Liver (tissue), 9 donors: ENCODE data around the gene XXYLT1. TPM values are rescaled to one million over a fixed set of nuclear protein-coding genes. Genes with fewer than 3 reads are reported as not detected.

ENCODE experiments used
- DNase-seq: peaks from one replicate; pipeline ENCODE4 v3.0.0-alpha.2; 2017; ENCODE audit warnings: low spot score
- H3K27ac ChIP-seq, 2 donors: one replicate each; pipeline ENCODE4 v1.7.0; 2013; ENCODE audit warnings: inconsistent platforms in 2 of 2, low read length in 2 of 2, control low read depth in 1 of 2, low read depth in 1 of 2, mild to moderate bottlenecking in 1 of 2
- H3K27me3 ChIP-seq, 4 donors: one replicate each; pipeline versions ENCODE4 v1.6.1 to v1.7.0; 2013; ENCODE audit warnings: low read length in 3 of 4, inconsistent platforms in 1 of 4, mild to moderate bottlenecking in 1 of 4, moderate library complexity in 1 of 4; ENCODE audit not compliant: control insufficient read depth in 4 of 4, insufficient read depth in 4 of 4
- H3K36me3 ChIP-seq, 4 donors: one replicate each; pipeline versions ENCODE4 v1.6.1 to v1.7.0; 2013; ENCODE audit warnings: low read length in 3 of 4, mild to moderate bottlenecking in 3 of 4, low read depth in 1 of 4, moderate library complexity in 1 of 4; ENCODE audit not compliant: control insufficient read depth in 4 of 4, insufficient read depth in 3 of 4
- H3K4me1 ChIP-seq, 4 donors: one replicate each; pipeline versions ENCODE4 v1.6.1 to v1.7.0; 2013; ENCODE audit warnings: low read length in 3 of 4, mild to moderate bottlenecking in 3 of 4, moderate library complexity in 1 of 4; ENCODE audit not compliant: control insufficient read depth in 4 of 4, insufficient read depth in 4 of 4
- H3K4me3 ChIP-seq, 3 donors: one replicate each; pipeline versions ENCODE4 v1.6.1 to v1.7.0; 2013; ENCODE audit warnings: low read length in 3 of 3, control low read depth in 1 of 3, low read depth in 1 of 3, mild to moderate bottlenecking in 1 of 3
- H3K9ac ChIP-seq, 2 donors: one replicate each; pipeline ENCODE4 v1.7.0; 2013; ENCODE audit warnings: low read length in 2 of 2, mild to moderate bottlenecking in 2 of 2, moderate library complexity in 2 of 2, control low read depth in 1 of 2, low read depth in 1 of 2
- H3K9me3 ChIP-seq, 4 donors: one replicate each; pipeline versions ENCODE4 v1.6.1 to v1.7.0; 2013; ENCODE audit warnings: low read length in 3 of 4; ENCODE audit not compliant: control insufficient read depth in 4 of 4
- ATF3 ChIP-seq: IDR thresholded peaks from 2 replicates; pipeline ENCODE4 v1.6.1; 2016; ENCODE audit warnings: antibody characterized with exemption
- CTCF ChIP-seq: fragments of 150-350 bp; IDR thresholded peaks from 2 replicates; pipeline ENCODE4 v1.5.1; 2017; ENCODE audit warnings: improper control_type of control experiment, low read depth, low read length; ENCODE audit not compliant: missing input control
- EGR1 ChIP-seq, 2 donors: IDR thresholded peaks; 2 replicates each; pipeline ENCODE4 v1.6.1; 2016 to 2018; ENCODE audit warnings: antibody characterized with exemption in 2 of 2, low read depth in 2 of 2
- FOXA1 ChIP-seq: IDR thresholded peaks from 2 replicates; pipeline ENCODE4 v1.6.1; 2016; ENCODE audit warnings: antibody characterized with exemption
- FOXA2 ChIP-seq: IDR thresholded peaks from 2 replicates; pipeline ENCODE4 v1.6.1; 2016; ENCODE audit warnings: antibody characterized with exemption
- GABPA ChIP-seq, 2 donors: IDR thresholded peaks in 1 of 2; conservative IDR thresholded peaks in 1 of 2; 2 replicates each; pipeline ENCODE4 v1.6.1; 2016; ENCODE audit warnings: antibody characterized with exemption in 2 of 2, mild to moderate bottlenecking in 1 of 2, moderate library complexity in 1 of 2
- HNF4A ChIP-seq, 2 donors: conservative IDR thresholded peaks; 2 replicates each; pipeline ENCODE4 v1.6.1; 2016; ENCODE audit warnings: antibody characterized with exemption in 2 of 2, mild to moderate bottlenecking in 2 of 2
- HNF4G ChIP-seq: IDR thresholded peaks from 2 replicates; pipeline ENCODE4 v1.6.1; 2016; ENCODE audit warnings: antibody characterized with exemption
- JUND ChIP-seq, 2 donors: IDR thresholded peaks; 2 replicates each; pipeline ENCODE4 v1.6.1; 2016; ENCODE audit warnings: antibody characterized with exemption in 2 of 2
- MAX ChIP-seq: IDR thresholded peaks from 2 replicates; pipeline ENCODE4 v1.6.1; 2016; ENCODE audit warnings: antibody characterized with exemption
- NR2F2 ChIP-seq: IDR thresholded peaks from 2 replicates; pipeline ENCODE4 v1.6.1; 2016; ENCODE audit warnings: antibody characterized with exemption
- RAD21 ChIP-seq, 2 donors: IDR thresholded peaks; 2 replicates each; pipeline ENCODE4 v1.6.1; 2016; ENCODE audit warnings: antibody characterized with exemption in 2 of 2, mild to moderate bottlenecking in 2 of 2
- REST ChIP-seq: IDR thresholded peaks from 2 replicates; pipeline ENCODE4 v1.6.1; 2016; ENCODE audit warnings: antibody characterized with exemption, mild to moderate bottlenecking
- RXRA ChIP-seq, 2 donors: IDR thresholded peaks; 2 replicates each; pipeline ENCODE4 v1.6.1; 2017 to 2018; ENCODE audit warnings: antibody characterized with exemption in 2 of 2, mild to moderate bottlenecking in 1 of 2
- SP1 ChIP-seq: IDR thresholded peaks from 2 replicates; pipeline ENCODE4 v1.6.1; 2018; ENCODE audit warnings: antibody characterized with exemption, mild to moderate bottlenecking
- TAF1 ChIP-seq: conservative IDR thresholded peaks from 2 replicates; pipeline ENCODE4 v1.6.1; 2016; ENCODE audit warnings: antibody characterized with exemption, mild to moderate bottlenecking
- YY1 ChIP-seq: IDR thresholded peaks from 2 replicates; pipeline ENCODE4 v1.6.1; 2016; ENCODE audit warnings: antibody characterized with exemption, mild to moderate bottlenecking
- ZBTB33 ChIP-seq: IDR thresholded peaks from 2 replicates; pipeline ENCODE4 v1.6.1; 2016; ENCODE audit warnings: antibody characterized with exemption
- WGBS: extraction: QIAGEN DNeasy Blood & Tissue Kit; methylation state at CpG from one replicate; pipeline ENCODE4 v1.1.7; 2013; 5-methylcytosine and 5-hydroxymethylcytosine counted together
- polyA plus RNA-seq, 2 donors: library from polyadenylated mRNA; stranded (reverse) in 1 of 2; unstranded in 1 of 2; fragments of 200-250 nt in 1 of 2; fragments of >200 nt in 1 of 2; fragmentation: Nextera tagmentation in 1 of 2; extraction: Ambion mirVana in 1 of 2; gene quantifications; one replicate each; pipeline versions ENCODE4 v1.2.1 to v1.2.3, GENCODE V29; 2013 to 2015
- total RNA-seq, 2 donors: library from RNA; depleted of rRNA; stranded (reverse); fragments of >200 nt; gene quantifications; one replicate each; pipeline ENCODE4 v1.2.3, GENCODE V29; 2014
- donor health status: healthy.
- donor health status: healthy.
- donor health status: healthy.
- donor health status: healthy.
- donor health status: healthy.

XXYLT1 gene
- total and polyA plus RNA-seq, 4 donors = 0.93 to 7.6 (median 2.8) TPM

GRCh38 chr3:195296662-195297061 is 25.7 kb upstream of the XXYLT1 start:
- Histone ChIP-seq H3K9ac (no peak overlapping the region), H3K4me1 (no peaks in the 10 kb centered on the region), H3K36me3 (peaks cover 1 to 24% (median 9%) of the 10 kb centered on the region in 4 donors), H3K27ac (no peak overlapping the region), H3K27me3 (no peaks in the 10 kb centered on the region), H3K9me3 (no peaks in the 10 kb centered on the region), H3K4me3 (no peak overlapping the region)
- TF ChIP-seq NR2F2 (no peak), CTCF (no peak), SP1 (no peak), REST (no peak), TAF1 (no peak)
- 99% methylated on average over 1 of the region's 1 CpG for WGBS
- DNase-seq = no peak

GRCh38 chr3:195291121-195291520 is 20.2 kb upstream of the XXYLT1 start:
- no peak for TF ChIP-seq TAF1
- no peak for TF ChIP-seq EGR1 (IDR thresholded peaks at IDR 0.05; ENCODE audit: low read depth in 2 of 2)
- TF ChIP-seq REST = no peak
- no peak for TF ChIP-seq JUND (IDR thresholded peaks at IDR 0.05)
- no peak for TF ChIP-seq NR2F2
- no peak for TF ChIP-seq MAX
- TF ChIP-seq ATF3 = no peak
- no peak for TF ChIP-seq RXRA (IDR thresholded peaks at IDR 0.05)
- no peak for TF ChIP-seq YY1
- no peak for TF ChIP-seq SP1
- TF ChIP-seq HNF4A (conservative IDR thresholded peaks at IDR 0.05) = no peak
- TF ChIP-seq GABPA (IDR thresholded peaks at IDR 0.05 in 1 of 2, conservative IDR thresholded peaks at IDR 0.05 in 1 of 2) = no peak
- no peak for TF ChIP-seq RAD21 (IDR thresholded peaks at IDR 0.05)
- no peak for TF ChIP-seq ZBTB33
- TF ChIP-seq HNF4G = no peak
- TF ChIP-seq CTCF = no peak
- TF ChIP-seq FOXA1 = no peak
- no peak for TF ChIP-seq FOXA2
- no peak overlapping the region for H3K27ac ChIP-seq
- DNase-seq = no peak
- H3K4me3 ChIP-seq = no peak overlapping the region
- no peaks in the 10 kb centered on the region for H3K9me3 ChIP-seq
- 99% methylated on average over 1 of the region's 1 CpG for WGBS
- H3K9ac ChIP-seq = no peak overlapping the region
- H3K4me1 ChIP-seq = no peaks in the 10 kb centered on the region
- peaks cover 3 to 33% (median 18%) of the 10 kb centered on the region in 4 donors for H3K36me3 ChIP-seq
- no peaks in the 10 kb centered on the region for H3K27me3 ChIP-seq
